Thoracic aorta (tissue), 2 donors: ENCODE results near the gene CEBPB. TPM values are rescaled to one million over a fixed set of nuclear protein-coding genes. Genes with fewer than 3 reads are reported as not detected.

Experiments
- ATAC-seq: fragments of 150-250 bp; one replicate; pipeline ENCODE4 v1.8.0; 2017; ENCODE audit warnings: low read depth; ENCODE audit not compliant: insufficient number of reproducible peaks, low FRiP score
- DNase-seq: peaks from one replicate; pipeline ENCODE4 v3.0.0-alpha.2; 2020; ENCODE audit warnings: low spot score
- H3K27ac ChIP-seq, 2 donors: fragments of 200-600 bp; sonication (generic); 1 replicate in 1 of 2; 2 replicates in 1 of 2; pipeline ENCODE4 v1.5.1; 2016; ENCODE audit warnings: mild to moderate bottlenecking in 2 of 2, moderate library complexity in 2 of 2
- H3K27me3 ChIP-seq: fragments of 200-600 bp; sonication (generic); replicated peaks from 2 replicates; pipeline ENCODE4 v1.6.0; 2016; ENCODE audit warnings: mild to moderate bottlenecking; ENCODE audit not compliant: insufficient read depth
- H3K36me3 ChIP-seq: fragments of 200-600 bp; sonication (generic); one replicate; pipeline ENCODE4 v1.5.1; 2016
- H3K4me1 ChIP-seq, 2 donors: fragments of 200-600 bp; sonication (generic); 1 replicate in 1 of 2; 2 replicates in 1 of 2; pipeline versions ENCODE4 v1.5.1 to v1.6.0; 2016; ENCODE audit warnings: low read depth in 2 of 2, mild to moderate bottlenecking in 1 of 2; ENCODE audit not compliant: control insufficient read depth in 1 of 2
- H3K4me3 ChIP-seq: fragments of 200-600 bp; sonication (generic); 2 replicates; pipeline ENCODE4 v1.5.1; 2016; ENCODE audit warnings: mild to moderate bottlenecking
- H3K9me3 ChIP-seq: fragments of 200-600 bp; sonication (generic); 2 replicates; pipeline ENCODE4 v1.5.1; 2016
- CTCF ChIP-seq: fragments of 200-600 bp; sonication (generic); IDR thresholded peaks from one replicate; pipeline ENCODE4 v1.5.1; 2019; ENCODE audit warnings: antibody characterized with exemption
- total RNA-seq, 2 donors: library from RNA; depleted of rRNA; stranded (reverse); fragments of >200 nt; gene quantifications; one replicate each; pipeline versions ENCODE4 v1.1.0 to v1.2.3, GENCODE V29; 2016

The CEBPB gene
- total RNA-seq, 2 donors from 2014 or later = 113 to 255 TPM

GRCh38 chr20:50220894-50221365 lies 30.3 kb downstream of the CEBPB start:
- ATAC-seq (no peak), DNase-seq (no peak)
- Histone ChIP-seq H3K27ac (no peak overlapping the region), H3K4me3 (no peak overlapping the region), H3K27me3 (no peaks in the 10 kb centered on the region), H3K36me3 (no peaks in the 10 kb centered on the region), H3K9me3 (no peaks in the 10 kb centered on the region), H3K4me1 (peaks cover 11 to 34% of the 10 kb centered on the region in 2 donors)
- TF ChIP-seq CTCF = no peak

- H3K27ac ChIP-seq = peak overlapping the region in 1 of 2 donors; percentile 85
- ATAC-seq (no peak), DNase-seq (no peak)
- TF ChIP-seq CTCF = no peak
- peaks cover 13 to 42% of the 10 kb centered on the region in 2 donors for H3K4me1 ChIP-seq
- no peaks in the 10 kb centered on the region for H3K36me3 ChIP-seq
- no peak overlapping the region for H3K4me3 ChIP-seq
- H3K9me3 ChIP-seq = no peaks in the 10 kb centered on the region
- H3K27me3 ChIP-seq = no peaks in the 10 kb centered on the region
These were observed 31.1 kb downstream of the CEBPB start for GRCh38 chr20:50221501-50222308.

- ATAC-seq (no peak), DNase-seq (no peak)
- H3K27me3 ChIP-seq = no peaks in the 10 kb centered on the region
- peaks cover 15 to 47% of the 10 kb centered on the region in 2 donors for H3K4me1 ChIP-seq
- no peak for TF ChIP-seq CTCF
- no peaks in the 10 kb centered on the region for H3K9me3 ChIP-seq
- H3K4me3 ChIP-seq = no peak overlapping the region
- H3K36me3 ChIP-seq = no peaks in the 10 kb centered on the region
- H3K27ac ChIP-seq = peak overlapping the region; percentile 80 to 85
These were observed 31.8 kb downstream of the CEBPB start for GRCh38 chr20:50222309-50223038.

- no peak for ATAC-seq
- no peaks in the 10 kb centered on the region for H3K9me3 ChIP-seq
- H3K27ac ChIP-seq = peak overlapping the region; percentile 80 to 85
- no peaks in the 10 kb centered on the region for H3K27me3 ChIP-seq
- no peak for DNase-seq
- peaks cover 15 to 47% of the 10 kb centered on the region in 2 donors for H3K4me1 ChIP-seq
- no peak for TF ChIP-seq CTCF
- no peak overlapping the region for H3K4me3 ChIP-seq
- no peaks in the 10 kb centered on the region for H3K36me3 ChIP-seq
These were observed 32.7 kb downstream of the CEBPB start for GRCh38 chr20:50223039-50224005.
